Trophoblast cell (in vitro differentiated cells and primary cell): ENCODE data around the gene BTBD9.

ENCODE experiments used
- DNase-seq, 2 donors: peaks; one replicate each; pipeline ENCODE4 v3.0.0-alpha.2; 2016
- H2AFZ ChIP-seq: 2 replicates; pipeline ENCODE4 v1.6.1; 2013; ENCODE audit warnings: low read length, moderate library complexity, mild to moderate bottlenecking; ENCODE audit not compliant: insufficient read depth, poor library complexity
- H2AK5ac ChIP-seq: 2 replicates; pipeline ENCODE4 v1.6.1; 2013; ENCODE audit warnings: mild to moderate bottlenecking, low read length
- H2BK120ac ChIP-seq: 2 replicates; pipeline ENCODE4 v1.6.1; 2013; ENCODE audit warnings: low read length, mild to moderate bottlenecking, moderate library complexity; ENCODE audit not compliant: insufficient read depth, poor library complexity
- H2BK12ac ChIP-seq: 2 replicates; pipeline ENCODE4 v1.6.1; 2013; ENCODE audit warnings: mild to moderate bottlenecking, low read length, moderate library complexity
- H2BK5ac ChIP-seq: 2 replicates; pipeline ENCODE4 v1.6.1; 2013; ENCODE audit warnings: low read length, low read depth, moderate library complexity, mild to moderate bottlenecking; ENCODE audit not compliant: poor library complexity
- H3K14ac ChIP-seq: 2 replicates; pipeline ENCODE4 v1.6.1; 2013; ENCODE audit warnings: mild to moderate bottlenecking, low read length
- H3K18ac ChIP-seq: 2 replicates; pipeline ENCODE4 v1.6.1; 2013; ENCODE audit warnings: mild to moderate bottlenecking, low read length
- H3K23ac ChIP-seq: 2 replicates; pipeline ENCODE4 v1.6.1; 2013; ENCODE audit warnings: low read length
- H3K27ac ChIP-seq: 2 replicates; pipeline ENCODE4 v1.5.1; 2013; ENCODE audit warnings: low read depth, mild to moderate bottlenecking, inconsistent platforms, low read length, moderate library complexity
- H3K27me3 ChIP-seq: 2 replicates; pipeline ENCODE4 v1.6.1; 2013; ENCODE audit warnings: inconsistent platforms, mild to moderate bottlenecking, low read length, moderate library complexity; ENCODE audit not compliant: insufficient read depth
- H3K36me3 ChIP-seq, 2 experiments: 1 replicate in 1 of 2; 2 replicates in 1 of 2; pipeline ENCODE4 v1.6.1; 2013; ENCODE audit warnings: low read length in 2 of 2, mild to moderate bottlenecking in 2 of 2, moderate library complexity in 1 of 2; ENCODE audit not compliant: insufficient read depth in 2 of 2, control insufficient read depth in 1 of 2
- H3K4ac ChIP-seq: 2 replicates; pipeline ENCODE4 v1.6.1; 2013; ENCODE audit warnings: low read depth, mild to moderate bottlenecking, low read length, moderate library complexity
- H3K4me1 ChIP-seq, 2 experiments: 1 replicate in 1 of 2; 2 replicates in 1 of 2; pipeline ENCODE4 v1.6.1; 2013; ENCODE audit warnings: low read length in 2 of 2, mild to moderate bottlenecking in 2 of 2, moderate library complexity in 1 of 2; ENCODE audit not compliant: insufficient read depth in 2 of 2, control insufficient read depth in 1 of 2
- H3K4me2 ChIP-seq: 2 replicates; pipeline ENCODE4 v1.6.1; 2013; ENCODE audit warnings: inconsistent platforms, mild to moderate bottlenecking, low read length, moderate library complexity
- H3K4me3 ChIP-seq: 2 replicates; pipeline ENCODE4 v1.5.1; 2013; ENCODE audit warnings: mild to moderate bottlenecking, low read depth, low read length, inconsistent platforms
- H3K79me1 ChIP-seq: one replicate; pipeline ENCODE4 v1.6.1; 2013; ENCODE audit warnings: low read length
- H3K79me2 ChIP-seq: 2 replicates; pipeline ENCODE4 v1.6.1; 2013; ENCODE audit warnings: low read length, mild to moderate bottlenecking; ENCODE audit not compliant: control insufficient read depth, insufficient read depth, poor library complexity
- H3K9ac ChIP-seq: 2 replicates; pipeline ENCODE4 v1.6.1; 2013; ENCODE audit warnings: mild to moderate bottlenecking, low read length
- H3K9me3 ChIP-seq: 2 replicates; pipeline ENCODE4 v1.6.1; 2013; ENCODE audit warnings: low read depth, mild to moderate bottlenecking, control low read depth, inconsistent platforms, low read length; ENCODE audit not compliant: insufficient read depth
- H4K12ac ChIP-seq: 2 replicates; pipeline ENCODE4 v1.6.1; 2013; ENCODE audit warnings: low read depth, mild to moderate bottlenecking, low read length, moderate library complexity
- H4K8ac ChIP-seq: 2 replicates; pipeline ENCODE4 v1.6.1; 2013; ENCODE audit warnings: low read depth, mild to moderate bottlenecking, low read length, moderate library complexity
- H4K91ac ChIP-seq: one replicate; pipeline ENCODE4 v1.6.1; 2013; ENCODE audit warnings: low read depth, mild to moderate bottlenecking, low read length, moderate library complexity
- WGBS: extraction: QIAGEN DNeasy Blood & Tissue Kit; methylation state at CpG from one replicate; pipeline ENCODE4 v1.1.7; 2013; ENCODE audit warnings: missing lambda C conversion rate; ENCODE audit not compliant: insufficient read length, insufficient coverage; ENCODE audit errors: extremely low coverage; 5-methylcytosine and 5-hydroxymethylcytosine counted together

The BTBD9 gene

GRCh38 chr6:38193481-38194281, 446.0 kb downstream of the BTBD9 start:
- Histone ChIP-seq H3K4me2 (no peak overlapping the region), H3K27me3 (no peaks in the 10 kb centered on the region), H3K4me3 (no peak overlapping the region), H3K4me1 (no peaks in the 10 kb centered on the region), H3K18ac (no peak overlapping the region), H3K36me3 (no peaks in the 10 kb centered on the region), H4K91ac (no peak overlapping the region), H3K79me1 (no peaks in the 10 kb centered on the region), H2AFZ (no peak overlapping the region), H3K14ac (no peak overlapping the region), H2BK120ac (no peak overlapping the region), H3K9ac (no peak overlapping the region), H3K27ac (no peak overlapping the region), H2BK5ac (no peak overlapping the region), H3K9me3 (peaks cover 3% of the 10 kb centered on the region), H4K12ac (no peak overlapping the region), H3K79me2 (no peaks in the 10 kb centered on the region), H2AK5ac (no peak overlapping the region), H4K8ac (no peak overlapping the region), H2BK12ac (no peak overlapping the region), H3K4ac (no peak overlapping the region), H3K23ac (no peak overlapping the region)
- DNase-seq: no peak
- WGBS: no CpG with 5 or more reads among the region's 9 CpGs

DNA sequence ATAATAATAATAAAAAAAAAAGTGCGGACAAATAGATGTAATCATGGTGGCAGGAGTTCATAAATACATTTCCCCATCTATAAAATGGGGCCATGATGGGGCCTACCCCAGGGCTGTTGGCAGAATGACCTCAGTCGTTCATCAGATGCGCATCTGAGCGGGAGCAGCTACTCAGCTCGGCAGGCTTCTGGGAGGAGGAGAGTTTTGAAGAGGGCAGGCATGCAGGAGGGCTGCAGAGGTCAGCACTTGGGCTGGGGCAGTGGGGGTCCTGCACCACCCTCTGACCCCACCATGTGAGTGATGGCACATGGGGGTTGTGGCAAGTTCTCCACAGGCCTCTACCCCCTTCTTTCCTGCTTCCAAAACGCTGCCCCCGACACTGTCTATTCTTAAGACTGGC, 446.7 kb downstream of the BTBD9 start:
- no peak overlapping the region for H4K12ac ChIP-seq
- H3K4me1 ChIP-seq: no peaks in the 10 kb centered on the region
- H2BK120ac ChIP-seq: no peak overlapping the region
- H2AFZ ChIP-seq: no peak overlapping the region
- H3K9me3 ChIP-seq: peaks cover 3% of the 10 kb centered on the region
- DNase-seq: no peak
- no CpG with 5 or more reads among the region's 7 CpGs for WGBS
- H2BK5ac ChIP-seq: no peak overlapping the region
- no peak overlapping the region for H2BK12ac ChIP-seq
- H2AK5ac ChIP-seq: no peak overlapping the region
- no peaks in the 10 kb centered on the region for H3K27me3 ChIP-seq
- no peak overlapping the region for H3K27ac ChIP-seq
- no peaks in the 10 kb centered on the region for H3K79me1 ChIP-seq
- no peak overlapping the region for H3K4me3 ChIP-seq
- no peak overlapping the region for H3K4ac ChIP-seq
- no peak overlapping the region for H3K4me2 ChIP-seq
- no peaks in the 10 kb centered on the region for H3K36me3 ChIP-seq
- H3K9ac ChIP-seq: no peak overlapping the region
- H4K8ac ChIP-seq: no peak overlapping the region
- H4K91ac ChIP-seq: no peak overlapping the region
- H3K18ac ChIP-seq: no peak overlapping the region
- no peak overlapping the region for H3K14ac ChIP-seq
- H3K23ac ChIP-seq: no peak overlapping the region
- no peaks in the 10 kb centered on the region for H3K79me2 ChIP-seq

DNA sequence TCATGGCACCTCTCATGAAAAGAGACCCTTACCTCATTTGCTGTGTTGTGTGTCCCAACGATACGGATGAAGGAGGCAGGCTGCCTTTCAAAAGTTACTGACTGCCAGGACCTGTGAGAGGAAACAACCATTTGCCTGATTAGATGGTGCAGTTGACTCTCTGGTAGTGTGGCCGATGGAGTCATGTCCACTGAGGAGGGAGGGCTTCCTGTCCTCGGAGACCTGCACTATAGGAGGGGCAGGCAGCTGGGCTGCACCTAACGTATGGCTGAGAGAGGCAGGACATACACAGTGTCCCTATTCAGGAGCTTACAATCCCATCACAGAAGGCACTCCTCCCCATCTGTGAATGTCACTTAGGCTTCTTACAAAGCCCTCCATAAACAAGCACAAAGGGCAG, 447.2 kb downstream of the BTBD9 start:
- no peak overlapping the region for H3K14ac ChIP-seq
- no peak for DNase-seq
- no peaks in the 10 kb centered on the region for H3K79me2 ChIP-seq
- H3K18ac ChIP-seq: no peak overlapping the region
- H3K27ac ChIP-seq: no peak overlapping the region
- H2AFZ ChIP-seq: no peak overlapping the region
- H4K8ac ChIP-seq: no peak overlapping the region
- H2BK5ac ChIP-seq: no peak overlapping the region
- H3K4me3 ChIP-seq: no peak overlapping the region
- H3K23ac ChIP-seq: no peak overlapping the region
- H3K4me1 ChIP-seq: no peaks in the 10 kb centered on the region
- H3K9ac ChIP-seq: no peak overlapping the region
- H3K36me3 ChIP-seq: no peaks in the 10 kb centered on the region
- no peak overlapping the region for H4K91ac ChIP-seq
- no CpG with 5 or more reads among the region's 5 CpGs for WGBS
- no peak overlapping the region for H4K12ac ChIP-seq
- no peak overlapping the region for H2BK120ac ChIP-seq
- H3K27me3 ChIP-seq: no peaks in the 10 kb centered on the region
- H3K79me1 ChIP-seq: no peaks in the 10 kb centered on the region
- H2BK12ac ChIP-seq: no peak overlapping the region
- peaks cover 3% of the 10 kb centered on the region for H3K9me3 ChIP-seq
- H3K4me2 ChIP-seq: no peak overlapping the region
- no peak overlapping the region for H2AK5ac ChIP-seq
- H3K4ac ChIP-seq: no peak overlapping the region

DNA sequence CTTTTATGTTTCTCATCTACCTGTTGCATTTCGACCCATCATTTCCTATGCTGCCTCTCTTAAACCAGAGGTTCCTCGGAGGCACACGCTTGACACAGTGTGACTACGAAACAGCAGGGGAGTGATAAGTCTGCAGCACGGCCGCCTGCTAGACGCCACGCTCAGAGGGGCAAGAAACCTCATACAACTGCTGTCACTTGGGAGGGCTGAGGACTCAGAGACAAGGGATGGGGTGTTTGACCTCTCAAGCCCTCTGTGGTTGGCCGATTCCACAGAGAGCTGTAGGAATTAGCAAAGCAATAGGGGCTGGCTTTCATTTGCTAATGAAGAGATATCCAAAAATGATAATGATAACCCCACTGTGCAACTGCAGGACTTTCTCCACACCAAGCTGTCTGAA, 447.7 kb downstream of the BTBD9 start:
- H2BK120ac ChIP-seq: no peak overlapping the region
- DNase-seq: no peak

More for the DNA sequence above, 447.7 kb downstream of the BTBD9 start:
- no peaks in the 10 kb centered on the region for H3K4me1 ChIP-seq
- no peaks in the 10 kb centered on the region for H3K36me3 ChIP-seq
- H2BK5ac ChIP-seq: no peak overlapping the region
- no peak overlapping the region for H2AFZ ChIP-seq
- H3K9me3 ChIP-seq: peaks cover 3% of the 10 kb centered on the region
- no peak overlapping the region for H2BK12ac ChIP-seq
- H2AK5ac ChIP-seq: no peak overlapping the region
- no peak overlapping the region for H3K4ac ChIP-seq
- H3K9ac ChIP-seq: no peak overlapping the region
- no peak overlapping the region for H4K91ac ChIP-seq
- WGBS: no CpG with 5 or more reads among the region's 9 CpGs
- H3K4me2 ChIP-seq: no peak overlapping the region
- H4K8ac ChIP-seq: no peak overlapping the region
- no peaks in the 10 kb centered on the region for H3K79me1 ChIP-seq
- no peaks in the 10 kb centered on the region for H3K79me2 ChIP-seq
- H3K27me3 ChIP-seq: no peaks in the 10 kb centered on the region
- H3K14ac ChIP-seq: no peak overlapping the region
- H3K27ac ChIP-seq: no peak overlapping the region
- no peak overlapping the region for H3K23ac ChIP-seq
- no peak overlapping the region for H4K12ac ChIP-seq
- no peak overlapping the region for H3K4me3 ChIP-seq
- no peak overlapping the region for H3K18ac ChIP-seq
